ENCODE results near the gene RPS6KA2. TPM values are rescaled to one million over a fixed set of nuclear protein-coding genes. Genes with fewer than 3 reads are reported as not detected.

The RPS6KA2 gene
- total RNA-seq, 1 experiment from 2014 or later: 18.5 TPM

- intact Hi-C loops (cut with micrococcal nuclease; ENCODE audit: unreplicated experiment): no loop called here
- TF ChIP-seq EZH2 (IDR thresholded peaks at IDR 0.05; ENCODE audit: low read depth): no peak
- no peak for TF ChIP-seq CTCF (conservative IDR thresholded peaks at IDR 0.05)
- DNase-seq: no peak
- CTCF ChIA-PET: no interaction called here
- Histone ChIP-seq H4K20me1 (ENCODE audit: insufficient read depth) (no peaks in the 10 kb centered on the region; the same call in 1 of the 2 replicates), H3K4me1 (replicated peaks; ENCODE audit: insufficient read depth) (no peaks in the 10 kb centered on the region), H3K27ac (no peak overlapping the region), H3K79me2 (ENCODE audit: low read depth) (no peaks in the 10 kb centered on the region), H3K9me2 (ENCODE audit: insufficient read depth) (no peaks in the 10 kb centered on the region), H3K9me3 (ENCODE audit: insufficient read depth, low read depth) (no peaks in the 10 kb centered on the region), H3K4me2 (no peak overlapping the region), H2AFZ (no peak overlapping the region), H3K27me3 (ENCODE audit: insufficient read depth, low read depth) (no peaks in the 10 kb centered on the region), H3F3A (ENCODE audit: insufficient read depth, low read depth) (no peaks in the 10 kb centered on the region), H3K36me3 (ENCODE audit: low read depth) (no peaks in the 10 kb centered on the region), H3K4me3 (no peak overlapping the region)
- POLR2A ChIA-PET (ENCODE audit: unreplicated experiment): no interaction called here
- BruUV-seq (replicated peaks): no TSS peak
These were observed 183.9 kb downstream of the RPS6KA2 start for GRCh38 chr6:166443166-166443565.

GRCh38 chr6:166442131-166442685, 184.8 kb downstream of the RPS6KA2 start:
- no peaks in the 10 kb centered on the region for H3K27me3 ChIP-seq (ENCODE audit: insufficient read depth, low read depth)
- H2AFZ ChIP-seq: no peak overlapping the region
- no peaks in the 10 kb centered on the region for H3F3A ChIP-seq (ENCODE audit: insufficient read depth, low read depth)
- no peaks in the 10 kb centered on the region; the same call in 1 of the 2 replicates for H4K20me1 ChIP-seq (ENCODE audit: insufficient read depth)
- TF ChIP-seq EZH2 (IDR thresholded peaks at IDR 0.05; ENCODE audit: low read depth): no peak
- TF ChIP-seq CTCF (conservative IDR thresholded peaks at IDR 0.05): no peak
- H3K36me3 ChIP-seq (ENCODE audit: low read depth): no peaks in the 10 kb centered on the region
- intact Hi-C loops (cut with micrococcal nuclease; ENCODE audit: unreplicated experiment): no loop called here
- POLR2A ChIA-PET (ENCODE audit: unreplicated experiment): no interaction called here
- H3K9me3 ChIP-seq (ENCODE audit: insufficient read depth, low read depth): no peaks in the 10 kb centered on the region
- BruUV-seq (replicated peaks): no TSS peak
- no peak overlapping the region for H3K4me2 ChIP-seq
- H3K4me1 ChIP-seq (replicated peaks; ENCODE audit: insufficient read depth): no peaks in the 10 kb centered on the region
- no peaks in the 10 kb centered on the region for H3K79me2 ChIP-seq (ENCODE audit: low read depth)
- no peak overlapping the region for H3K27ac ChIP-seq
- H3K4me3 ChIP-seq: no peak overlapping the region
- no peak for DNase-seq
- CTCF ChIA-PET: no interaction called here
- H3K9me2 ChIP-seq (ENCODE audit: insufficient read depth): no peaks in the 10 kb centered on the region

- ChIA-PET POLR2A (ENCODE audit: unreplicated experiment) (no interaction called here), CTCF (no interaction called here)
- no peaks in the 10 kb centered on the region for H3K9me2 ChIP-seq (ENCODE audit: insufficient read depth)
- intact Hi-C loops (cut with micrococcal nuclease; ENCODE audit: unreplicated experiment): no loop called here
- H3K4me3 ChIP-seq: no peak overlapping the region
- TF ChIP-seq CTCF (conservative IDR thresholded peaks at IDR 0.05): no peak
- no peak for TF ChIP-seq EZH2 (IDR thresholded peaks at IDR 0.05; ENCODE audit: low read depth)
- no peaks in the 10 kb centered on the region for H3K9me3 ChIP-seq (ENCODE audit: insufficient read depth, low read depth)
- no peak for DNase-seq
- no peak overlapping the region for H3K27ac ChIP-seq
- no peaks in the 10 kb centered on the region for H3K4me1 ChIP-seq (replicated peaks; ENCODE audit: insufficient read depth)
- no peaks in the 10 kb centered on the region for H3K27me3 ChIP-seq (ENCODE audit: insufficient read depth, low read depth)
- H3K4me2 ChIP-seq: no peak overlapping the region
- BruUV-seq (replicated peaks): no TSS peak
- no peaks in the 10 kb centered on the region for H3K79me2 ChIP-seq (ENCODE audit: low read depth)
- H2AFZ ChIP-seq: no peak overlapping the region
- H3K36me3 ChIP-seq (ENCODE audit: low read depth): no peaks in the 10 kb centered on the region
- H4K20me1 ChIP-seq (ENCODE audit: insufficient read depth): no peaks in the 10 kb centered on the region; the same call in 1 of the 2 replicates
- H3F3A ChIP-seq (ENCODE audit: insufficient read depth, low read depth): no peaks in the 10 kb centered on the region
These were observed 185.5 kb downstream of the RPS6KA2 start for GRCh38 chr6:166441325-166442078.
